Fibroblast of skin of right quadriceps (primary cell): Measurements from ENCODE around the gene FBXO21.
"Not testable (repeated sequence)": the region's sequence is repeated elsewhere in the genome, so short reads cannot be mapped to it uniquely, and the experiment has no call there.

Experiments
- DNase-seq: peaks from one replicate; pipeline ENCODE4 v3.0.0-alpha.2; 2013

Gene FBXO21

DNA sequence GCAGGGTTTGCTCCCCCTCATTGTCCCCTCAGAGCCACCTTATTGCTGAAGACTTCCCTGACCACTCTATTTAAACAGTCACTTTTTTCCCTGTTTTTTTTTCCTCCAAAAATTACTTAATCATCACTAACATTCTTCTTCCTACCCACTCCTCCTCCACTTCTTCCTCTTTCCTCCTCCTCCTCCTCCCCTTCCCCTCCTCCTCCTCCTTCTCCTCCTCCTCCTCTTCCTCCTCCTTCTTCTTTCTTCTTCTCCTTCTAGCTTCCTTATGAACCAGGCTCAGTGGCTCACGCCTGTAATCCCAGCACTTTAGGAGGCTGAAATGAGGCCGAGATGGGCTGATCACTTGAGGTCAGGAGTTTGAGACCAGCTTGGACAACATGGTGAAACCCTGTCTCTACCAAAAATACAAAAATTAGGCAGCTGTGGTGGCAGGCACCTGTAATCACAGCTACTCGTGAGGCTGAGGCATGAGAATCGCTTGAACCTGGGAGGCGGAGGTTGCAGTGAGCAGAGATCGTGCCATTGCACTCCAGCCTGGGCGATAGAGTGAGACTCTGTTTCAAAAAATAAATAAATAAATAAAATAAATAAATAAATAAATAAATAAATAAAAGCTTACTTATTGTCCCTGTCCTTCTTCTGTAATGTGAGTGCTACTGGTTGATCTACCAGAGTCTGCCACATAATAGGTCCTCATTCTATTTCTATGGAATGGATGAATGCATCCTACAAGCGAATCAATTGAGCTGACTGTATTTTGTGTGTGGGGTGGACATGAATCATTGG lies 9.9 kb upstream of the FBXO21 start:
- not testable (repeated sequence) for DNase-seq

DNA sequence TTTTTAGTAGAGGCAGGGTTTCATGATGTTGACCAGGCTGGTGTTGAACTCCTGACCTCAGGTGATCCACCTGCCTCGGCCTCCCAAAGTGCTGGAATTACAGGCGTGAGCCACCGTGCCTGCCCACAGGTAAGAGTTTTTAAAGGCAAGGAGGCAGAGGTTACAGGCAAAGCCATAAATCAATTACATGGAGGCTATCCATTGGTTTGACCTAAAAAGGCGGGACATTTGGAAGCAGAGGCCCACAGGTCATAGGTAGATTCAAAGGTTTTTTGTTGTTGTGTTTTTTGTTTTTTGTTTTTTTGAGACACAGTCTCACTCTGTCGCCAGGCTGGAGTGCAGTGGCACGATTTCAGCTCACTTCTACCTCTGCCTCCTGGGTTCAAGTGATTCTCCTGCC lies 6.1 kb upstream of the FBXO21 start:
- DNase-seq, result not testable (repeated sequence)

DNA sequence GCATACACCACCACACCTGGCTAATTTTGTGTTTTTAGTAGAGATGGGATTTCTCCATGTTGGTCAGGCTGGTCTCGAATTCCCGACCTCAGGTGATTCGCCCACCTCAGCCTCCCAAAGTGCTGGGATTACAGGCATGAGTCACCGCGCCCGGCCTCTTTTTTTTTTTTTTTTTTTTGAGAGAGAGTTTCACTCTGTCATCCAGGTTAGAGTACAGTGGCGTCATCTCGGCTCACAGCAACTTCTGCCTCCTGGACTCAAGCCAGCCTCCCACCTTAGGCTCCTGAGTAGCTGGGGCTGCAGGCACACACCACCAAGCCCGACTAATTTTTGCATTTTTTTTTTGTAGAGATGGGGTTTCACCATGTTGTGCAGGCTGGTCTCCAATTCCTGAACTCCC lies 4.8 kb upstream of the FBXO21 start:
- not testable (repeated sequence) for DNase-seq

DNA sequence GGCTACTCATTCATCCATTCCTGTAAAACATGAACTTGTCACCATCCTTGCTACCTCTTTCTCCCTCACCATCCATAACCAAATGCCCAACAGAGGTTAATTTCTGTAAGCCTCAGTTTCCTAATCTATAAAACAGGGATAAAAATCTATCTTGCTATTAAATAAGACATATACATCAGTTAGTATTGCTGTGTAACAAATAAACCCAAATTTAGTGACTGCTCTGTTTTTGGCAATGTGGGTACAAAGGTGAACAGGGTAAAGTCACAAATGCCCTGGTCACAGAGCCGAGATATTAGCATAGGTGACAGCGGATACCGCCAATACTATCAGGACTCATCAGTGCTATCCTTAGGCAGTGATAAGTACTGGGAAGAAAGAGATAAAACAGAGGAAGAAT lies 3.6 kb upstream of the FBXO21 start:
- no peak for DNase-seq

DNA sequence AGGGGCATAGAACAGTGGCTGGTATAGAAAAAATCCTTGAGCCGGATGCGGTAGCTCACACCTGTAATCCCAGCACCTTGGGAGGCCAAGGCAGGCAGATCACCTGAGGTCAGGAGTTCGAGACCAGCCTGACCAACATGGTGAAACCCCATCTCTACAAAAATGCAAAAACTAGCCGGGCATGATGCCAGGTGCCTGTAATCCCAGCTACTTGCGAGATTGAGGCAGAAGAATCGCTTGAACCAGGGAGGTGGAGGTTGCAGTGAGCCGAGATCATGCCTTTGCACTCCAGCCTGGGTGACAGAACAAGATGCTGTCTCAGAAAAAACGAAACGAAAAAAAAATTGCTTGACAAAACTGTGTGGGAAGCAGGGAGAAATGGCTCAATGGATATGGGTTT lies 2.3 kb upstream of the FBXO21 start:
- not testable (repeated sequence) for DNase-seq

DNA sequence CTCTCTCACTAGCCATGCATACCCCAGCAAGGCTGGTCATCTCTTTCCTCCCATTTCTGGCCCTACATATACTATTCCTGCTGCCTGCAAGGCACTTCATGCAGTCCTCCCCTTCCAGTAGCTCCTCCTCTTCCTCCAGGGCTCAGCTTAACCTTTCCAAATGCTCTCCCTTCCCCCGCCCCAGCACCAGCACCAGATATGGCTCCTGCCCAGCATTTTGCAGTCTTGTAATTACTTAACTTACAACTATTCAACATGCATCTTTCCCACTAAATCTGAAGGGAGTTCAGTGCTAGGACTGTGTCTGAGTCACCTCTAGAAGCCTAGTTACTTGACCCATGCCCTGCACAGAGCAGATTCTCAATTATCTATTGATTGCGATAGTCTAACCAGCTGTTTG lies 1.8 kb upstream of the FBXO21 start:
- DNase-seq, result no peak

DNA sequence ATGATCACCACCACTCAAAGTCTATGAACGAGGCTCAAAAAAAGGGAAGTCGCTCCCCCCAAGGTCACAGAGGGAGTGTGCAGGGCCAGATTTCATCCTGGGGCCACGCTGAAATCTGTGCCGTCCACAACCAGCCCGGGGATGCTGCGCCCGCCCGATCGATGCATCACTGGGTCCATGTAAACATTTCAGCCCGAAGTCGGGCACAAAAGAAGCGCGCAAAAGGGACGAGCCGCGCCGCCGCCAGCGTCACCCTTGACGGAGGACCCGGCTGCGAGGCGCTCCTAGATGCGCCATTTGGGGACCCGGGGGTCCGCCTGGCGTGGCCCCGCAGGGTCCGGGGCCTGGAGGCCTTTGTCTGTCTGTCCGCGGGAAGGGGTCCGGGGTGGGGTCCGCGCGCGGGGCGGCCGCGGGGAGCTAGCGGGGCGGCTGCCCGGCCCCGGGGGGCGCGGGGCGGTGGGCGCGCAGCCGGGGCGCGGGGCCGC lies 503 bp downstream of the FBXO21 start:
- peak; percentile 32 for DNase-seq

DNA sequence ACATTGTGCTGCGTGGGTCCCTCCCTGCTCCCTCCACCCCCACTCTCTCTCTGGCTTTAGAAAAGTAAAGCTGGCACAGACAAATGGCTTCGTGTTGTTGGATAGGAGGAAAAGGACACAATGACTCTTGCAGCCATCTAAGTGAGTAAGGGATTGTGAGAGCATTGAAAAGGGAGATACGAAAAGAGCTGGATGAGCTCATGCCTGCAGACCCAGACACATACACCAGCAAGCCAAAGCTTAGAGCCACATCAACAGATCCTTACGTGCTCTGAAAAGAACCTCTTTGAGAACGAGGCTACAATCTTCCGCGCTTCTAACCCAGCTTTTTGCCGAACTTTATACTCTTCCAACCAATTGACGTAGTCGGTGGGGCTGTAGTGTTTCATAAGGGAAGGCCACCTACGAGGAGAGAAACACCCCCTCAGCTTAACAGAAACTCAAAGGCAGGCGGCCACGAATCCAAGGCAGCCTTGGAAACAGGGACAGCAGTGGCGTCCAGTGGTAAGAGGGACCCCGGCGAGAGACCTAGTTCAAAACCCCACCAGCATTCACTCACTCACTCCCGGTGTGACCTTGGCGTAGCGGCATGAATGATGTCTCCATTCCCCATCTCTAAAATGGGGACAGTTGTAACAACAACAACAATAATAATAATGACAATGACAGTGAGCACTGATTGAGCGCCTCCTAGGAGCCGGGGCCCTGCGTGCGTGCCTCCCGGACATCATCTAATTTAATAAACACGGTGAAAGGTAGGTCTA lies 1.1 kb downstream of the FBXO21 start:
- DNase-seq, result peak; percentile 30

DNA sequence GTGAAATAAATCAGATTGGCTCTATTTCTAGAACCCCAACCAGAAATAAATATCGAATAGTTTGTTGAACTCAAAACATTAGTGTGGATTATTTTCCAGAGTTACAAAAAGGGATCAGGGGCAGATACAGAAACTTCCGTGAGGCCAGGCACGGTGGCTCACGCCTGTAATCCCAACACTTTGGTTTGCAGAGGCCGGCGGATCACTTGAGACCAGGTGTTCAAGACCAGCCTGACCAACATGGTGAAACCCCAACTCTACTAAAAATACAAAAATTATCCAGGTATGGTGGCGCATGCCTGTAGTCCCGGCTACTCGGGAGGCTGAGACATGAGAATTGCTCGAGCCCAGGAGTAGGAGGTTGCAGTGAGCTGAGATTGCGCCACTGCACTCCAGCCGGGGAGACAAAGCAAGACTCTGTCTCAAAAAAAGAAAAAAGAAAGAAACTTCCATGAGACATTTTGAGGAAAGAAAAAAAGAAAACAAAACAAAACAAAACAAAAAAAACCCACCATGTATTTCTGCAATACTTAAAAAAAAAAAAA lies 2.1 kb downstream of the FBXO21 start:
- DNase-seq, result no peak

DNA sequence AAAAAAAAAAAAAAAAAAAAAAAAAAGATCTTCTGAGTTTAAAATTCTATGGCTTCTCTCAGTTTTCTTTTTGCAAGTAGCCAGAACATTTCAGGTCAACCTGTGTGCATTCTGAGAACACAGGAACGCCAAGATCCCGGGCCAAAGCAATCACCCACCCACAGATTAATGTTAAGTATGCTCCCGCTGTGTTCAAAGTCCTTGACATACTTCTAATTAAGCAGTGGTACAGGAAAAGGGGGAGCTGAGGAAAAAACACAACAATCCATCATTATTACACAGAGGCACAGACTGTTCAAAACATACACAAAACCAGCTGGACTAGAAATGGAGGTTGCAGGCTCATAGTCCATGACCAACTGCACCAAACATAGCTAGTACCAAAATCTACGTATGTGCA lies 2.8 kb downstream of the FBXO21 start:
- no peak for DNase-seq

DNA sequence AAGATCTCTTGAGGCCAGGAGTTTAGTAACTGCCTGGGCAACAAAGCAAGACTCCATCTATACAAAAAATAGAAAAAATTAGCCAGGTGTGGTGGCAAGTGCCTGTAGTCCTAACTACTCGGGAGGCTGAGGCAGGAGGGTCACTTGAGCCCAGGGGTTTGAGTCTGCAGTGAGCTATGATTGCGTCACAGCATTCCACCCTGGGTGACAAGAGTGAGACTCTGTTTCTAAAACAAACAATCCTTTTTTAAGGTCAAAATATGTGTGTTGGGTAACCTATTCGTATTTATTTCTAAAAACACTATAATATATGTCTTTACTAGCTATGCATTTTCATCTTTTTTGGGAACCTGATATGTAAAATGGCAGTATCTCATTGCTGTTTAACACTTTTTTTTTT lies 7.4 kb downstream of the FBXO21 start:
- DNase-seq, result no peak

DNA sequence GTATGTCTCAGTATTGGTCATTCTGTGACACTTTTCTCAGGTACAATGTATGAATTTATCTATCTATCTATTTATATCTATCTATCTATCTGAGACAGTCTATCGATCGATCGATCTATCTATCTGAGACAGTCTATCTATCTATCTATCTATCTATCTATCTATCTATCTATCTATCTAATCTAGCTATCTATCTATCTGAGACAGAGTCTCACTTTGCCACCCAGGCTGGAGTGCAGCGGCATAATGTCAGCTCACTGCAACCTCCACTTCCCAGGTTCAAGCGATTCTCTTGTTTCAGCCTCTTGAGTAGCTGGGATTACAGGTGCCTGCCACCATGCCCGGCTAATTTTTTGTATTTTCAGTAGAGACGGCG lies 8.8 kb downstream of the FBXO21 start:
- DNase-seq, result not testable (repeated sequence)

DNA sequence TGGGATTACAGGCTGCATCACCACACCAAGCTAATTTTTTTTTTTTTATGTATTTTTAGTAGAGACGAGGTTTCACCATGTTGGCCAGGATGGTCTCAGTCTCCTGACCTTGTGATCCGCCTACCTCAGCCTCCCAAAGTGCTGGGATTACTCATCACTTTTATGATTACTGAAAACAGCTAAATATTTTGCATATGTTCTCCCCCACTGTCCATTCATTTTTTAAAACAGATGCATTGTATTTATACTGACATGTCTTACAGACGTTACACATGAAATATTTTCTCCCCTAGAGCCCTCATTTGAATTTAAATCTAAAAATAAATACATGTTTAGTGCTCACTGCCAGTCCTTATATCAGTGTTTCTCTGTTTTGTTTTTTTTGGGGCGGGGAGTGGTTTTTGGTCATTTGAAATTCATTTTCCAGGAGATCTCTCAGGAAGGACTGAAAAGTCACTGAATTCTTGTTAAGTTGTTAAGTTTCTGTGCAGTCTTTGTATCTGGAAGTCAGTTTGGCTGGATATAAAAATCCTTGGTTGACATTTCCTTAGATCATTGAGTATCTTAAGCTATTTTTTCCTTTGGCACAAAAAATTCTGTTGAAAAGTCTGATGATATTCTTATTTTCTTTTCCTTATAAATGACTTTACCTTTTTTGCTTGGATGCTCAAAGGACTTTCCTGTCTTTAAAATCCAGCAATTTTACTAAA lies 9.4 kb downstream of the FBXO21 start:
- DNase-seq, result no peak

DNA sequence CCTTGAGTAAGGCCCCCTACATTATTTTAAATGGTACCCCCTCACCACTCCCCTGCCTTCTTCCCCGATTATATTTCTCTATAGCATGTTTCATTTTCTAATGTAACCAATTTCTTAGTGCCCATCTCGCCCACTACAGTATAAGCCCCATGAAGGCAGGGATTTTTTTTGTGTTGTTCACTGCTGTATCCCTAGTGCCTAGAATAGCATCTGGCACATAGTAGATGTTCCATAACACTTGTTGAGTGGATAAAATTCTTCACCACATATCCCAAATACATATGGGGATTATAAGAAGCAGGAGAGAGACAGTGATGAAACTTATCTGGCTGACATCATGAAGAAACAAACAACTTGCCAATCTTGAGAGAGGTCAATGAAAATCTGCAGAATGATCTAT lies 11.5 kb downstream of the FBXO21 start:
- DNase-seq, result no peak

DNA sequence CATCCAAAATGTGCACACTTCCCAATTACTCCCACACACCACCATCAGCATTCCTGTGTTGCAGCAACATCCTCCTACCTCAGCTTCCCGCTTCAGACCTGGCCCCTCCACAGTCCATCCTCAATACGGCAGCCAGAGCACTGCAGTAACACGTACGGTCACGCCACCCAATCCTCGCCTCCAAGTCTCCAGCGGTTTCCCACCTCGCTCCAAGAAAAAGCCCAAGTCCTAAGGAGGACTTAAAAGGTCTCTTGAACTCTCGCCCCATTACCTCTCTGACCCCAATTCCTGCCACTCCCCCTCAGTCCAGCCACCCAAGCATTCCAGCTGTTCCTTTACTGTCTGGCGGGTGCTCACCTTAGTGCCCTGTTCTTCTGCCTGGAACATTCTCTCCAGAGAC lies 12.0 kb downstream of the FBXO21 start:
- no peak for DNase-seq

DNA sequence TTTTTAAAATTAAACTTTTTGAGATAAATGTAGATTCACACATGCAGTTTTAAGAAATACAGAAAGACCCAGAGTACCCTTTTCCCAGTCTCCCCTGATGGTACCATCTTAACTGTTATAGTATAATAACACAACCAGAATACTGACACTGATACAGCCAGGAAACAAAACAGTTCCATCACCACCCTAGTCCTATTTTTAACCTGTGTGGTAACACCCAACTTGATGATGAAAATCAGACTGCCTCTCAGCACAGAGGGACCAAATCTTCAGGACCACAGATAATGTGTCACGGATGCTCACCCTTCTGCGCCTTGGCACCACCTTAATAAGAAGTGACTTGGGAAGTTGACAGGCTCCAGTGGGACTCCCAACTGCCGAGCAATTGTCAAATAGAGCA lies 18.1 kb downstream of the FBXO21 start:
- no peak for DNase-seq

DNA sequence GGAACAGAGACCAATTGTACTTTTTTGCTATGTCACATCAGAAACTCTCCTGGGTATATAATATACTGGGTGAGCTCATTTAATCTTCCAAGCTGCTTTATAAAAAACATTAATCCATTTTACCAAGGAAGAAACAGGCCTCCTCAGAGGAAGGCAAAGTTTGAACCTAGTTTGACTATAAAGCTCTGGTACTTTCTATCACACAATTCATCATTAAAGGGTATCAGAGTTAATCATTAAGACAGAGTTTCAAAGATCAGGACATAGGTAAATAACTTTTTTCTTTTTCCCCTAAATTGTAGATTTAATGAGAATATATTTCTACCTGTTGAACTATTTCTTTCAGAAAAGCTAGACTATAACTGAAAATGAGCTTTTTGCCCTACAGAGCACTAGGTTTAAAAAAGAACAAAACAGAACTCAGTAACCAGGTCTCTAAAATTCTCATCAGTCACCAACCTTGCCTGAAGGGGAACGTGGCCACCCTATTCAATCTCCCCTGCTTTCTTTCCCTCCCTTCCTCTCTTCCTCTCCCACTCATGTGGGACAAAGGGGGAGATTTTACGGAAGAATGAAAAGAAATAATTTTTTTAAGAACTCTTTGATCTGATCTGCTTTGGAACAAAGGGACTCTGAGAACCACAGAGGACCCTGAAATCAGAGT lies 18.6 kb downstream of the FBXO21 start:
- DNase-seq, result no peak

DNA sequence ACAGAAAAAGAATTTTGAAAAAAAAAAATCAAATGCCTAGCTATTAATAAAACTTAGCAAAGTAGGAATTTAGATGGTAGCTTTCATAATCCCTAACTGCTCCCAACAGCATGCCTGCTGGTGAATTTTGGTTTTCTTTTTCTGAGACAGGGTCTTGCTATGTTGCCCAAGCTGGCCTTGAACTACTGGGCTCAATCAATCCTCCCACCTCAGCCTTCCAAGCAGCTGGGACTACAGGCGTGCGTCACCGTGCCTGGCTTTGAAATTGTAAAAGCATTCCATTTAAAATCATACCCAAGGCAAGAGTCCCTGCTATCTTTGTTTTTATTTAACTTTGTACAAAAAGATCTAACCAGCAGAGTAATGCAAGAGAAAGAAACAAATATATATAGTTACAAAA lies 20.7 kb downstream of the FBXO21 start:
- DNase-seq, result no peak

DNA sequence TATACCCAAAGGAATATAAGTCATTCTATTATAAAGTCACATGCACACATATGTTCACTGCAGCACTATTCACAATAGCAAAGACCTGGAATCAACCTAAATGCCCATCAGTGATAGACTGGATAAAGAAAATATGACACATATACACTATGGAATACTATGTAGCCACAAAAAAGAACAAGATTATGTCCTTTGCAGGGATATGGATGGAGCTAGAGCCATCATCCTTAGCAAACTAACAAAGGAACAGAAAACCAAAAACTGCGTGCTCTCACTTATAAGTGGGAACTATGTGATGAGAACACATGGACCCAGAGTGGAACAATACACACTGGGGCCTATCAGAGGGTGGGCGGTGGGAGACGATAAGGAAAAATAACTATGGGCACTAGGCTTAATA lies 21.3 kb downstream of the FBXO21 start:
- no peak for DNase-seq

DNA sequence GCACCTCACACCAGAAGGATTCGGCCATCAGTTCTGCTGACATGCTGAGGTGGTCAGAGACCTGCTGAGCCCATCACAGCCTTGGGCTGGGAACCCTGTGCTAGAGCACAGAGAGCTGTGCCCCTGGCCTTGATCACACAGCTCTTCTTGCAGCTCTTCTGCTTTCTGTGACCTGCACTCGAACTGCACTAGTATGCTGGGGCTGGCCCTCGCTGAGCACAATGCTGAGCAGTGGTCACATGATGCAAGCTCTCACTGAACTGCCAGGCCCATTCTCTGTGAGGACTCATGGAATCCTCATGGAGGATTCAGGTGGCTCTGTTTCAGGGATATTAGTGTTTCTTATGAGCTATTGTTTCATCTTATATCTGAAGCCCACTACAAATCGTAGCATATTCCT lies 22.5 kb downstream of the FBXO21 start:
- DNase-seq, result no peak

DNA sequence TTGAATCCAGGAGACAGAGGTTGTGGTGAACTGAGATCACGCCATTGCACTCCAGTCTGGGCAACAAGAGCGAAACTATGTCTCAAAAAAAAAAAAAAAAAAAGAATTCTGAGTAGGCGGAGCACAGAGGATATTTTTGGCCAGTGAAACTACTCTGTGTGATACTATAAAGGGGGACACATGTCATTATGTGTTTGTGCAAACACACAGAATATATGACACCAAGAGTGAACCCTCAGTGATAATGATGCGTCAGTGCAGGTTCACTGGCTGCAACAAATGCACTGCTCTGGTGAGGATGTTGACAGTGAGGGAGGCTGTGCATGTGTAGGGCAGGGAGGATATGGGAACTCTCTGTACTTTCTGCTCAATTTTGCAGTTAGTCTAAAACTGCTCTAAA lies 24.2 kb downstream of the FBXO21 start:
- DNase-seq, result no peak

DNA sequence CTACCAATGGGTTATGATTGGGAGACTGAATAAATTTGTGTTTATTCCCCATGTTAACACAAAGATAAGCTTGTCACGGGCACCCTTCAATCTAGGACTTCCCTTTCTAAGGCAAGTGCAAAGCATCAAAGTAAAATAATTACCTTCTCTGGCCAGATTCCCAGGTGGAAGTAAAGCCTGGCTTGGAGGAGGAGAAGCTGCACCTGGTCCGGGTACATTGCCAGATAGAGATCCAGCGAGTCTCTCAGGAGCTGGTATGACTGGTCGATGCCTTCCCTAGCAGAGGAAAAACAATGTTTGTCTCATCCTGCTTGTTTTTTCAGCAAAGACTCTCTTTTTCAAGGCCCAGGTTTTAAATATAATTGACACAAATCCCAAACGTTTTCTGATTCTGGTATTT lies 24.9 kb downstream of the FBXO21 start:
- no peak for DNase-seq

DNA sequence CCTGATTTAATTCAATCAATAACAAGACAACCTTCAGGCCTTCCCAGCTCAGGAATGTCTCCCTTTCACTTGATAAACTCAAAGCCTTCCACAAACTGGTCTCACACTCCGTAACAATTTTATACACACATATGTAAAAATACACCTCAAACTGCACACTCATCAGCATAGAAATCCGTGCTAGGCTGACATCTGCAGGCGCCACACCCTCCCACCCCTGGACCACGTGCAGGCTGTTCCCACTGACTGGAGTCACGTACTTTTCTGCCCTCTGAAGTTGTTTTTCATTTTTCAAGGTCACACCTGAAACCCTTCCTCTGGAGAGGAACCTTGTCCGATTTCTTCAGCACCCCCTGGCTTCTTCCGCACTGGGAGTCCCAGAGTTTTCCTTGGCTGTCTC lies 27.6 kb downstream of the FBXO21 start:
- no peak for DNase-seq
